Colonic mucosa (tissue), 4 donors: Measurements from ENCODE around the gene BRI3. TPM values are rescaled to one million over a fixed set of nuclear protein-coding genes. Genes with fewer than 3 reads are reported as not detected.

Experiments
- DNase-seq: peaks from one replicate; pipeline ENCODE4 v3.0.0-alpha.2; 2020
- H3K27ac ChIP-seq: fragments of 200-600 bp; one replicate; pipeline ENCODE4 v1.8.0; 2021
- H3K27me3 ChIP-seq: fragments of 200-600 bp; one replicate; pipeline ENCODE4 v1.8.0; 2021
- H3K36me3 ChIP-seq: fragments of 200-600 bp; one replicate; pipeline ENCODE4 v1.8.0; 2021
- H3K4me1 ChIP-seq: fragments of 200-600 bp; one replicate; pipeline ENCODE4 v1.8.0; 2021; ENCODE audit warnings: mild to moderate bottlenecking
- H3K4me3 ChIP-seq: fragments of 200-600 bp; one replicate; pipeline ENCODE4 v1.8.0; 2021
- H3K9ac ChIP-seq, 2 donors: one replicate each; pipeline ENCODE4 v1.7.0; 2013; ENCODE audit warnings: control low read depth in 2 of 2, low read depth in 2 of 2, low read length in 2 of 2
- H3K9me3 ChIP-seq: fragments of 200-600 bp; one replicate; pipeline ENCODE4 v1.8.0; 2021
- CTCF ChIP-seq: fragments of 200-600 bp; IDR thresholded peaks from one replicate; pipeline ENCODE4 v1.8.0; 2022; ENCODE audit warnings: antibody characterized with exemption, mild to moderate bottlenecking
- intact Hi-C: fragments of 100-400 bp; cut with DNase I; formaldehyde crosslinking; loops from one replicate; pipeline ENCODE4 v1.14.1; 2022
- total RNA-seq, 2 donors: library from RNA; stranded (reverse); fragmentation: NEBNext Ultra II Directional in 1 of 2; extraction: Animal tissue kit (Norgen Biotek cat#: 25700) in 1 of 2; gene quantifications; one replicate each; pipeline ENCODE4 v1.2.1, GENCODE V29; 2021
- donor health status: healthy.
- donor health status: DM: no; HTN: no; CAD: no.
- donor health status: DM: no; HTN: no; CAD: no.

The BRI3 gene
- total RNA-seq, 2 donors from 2014 or later, result 152 to 187 TPM

DNA sequence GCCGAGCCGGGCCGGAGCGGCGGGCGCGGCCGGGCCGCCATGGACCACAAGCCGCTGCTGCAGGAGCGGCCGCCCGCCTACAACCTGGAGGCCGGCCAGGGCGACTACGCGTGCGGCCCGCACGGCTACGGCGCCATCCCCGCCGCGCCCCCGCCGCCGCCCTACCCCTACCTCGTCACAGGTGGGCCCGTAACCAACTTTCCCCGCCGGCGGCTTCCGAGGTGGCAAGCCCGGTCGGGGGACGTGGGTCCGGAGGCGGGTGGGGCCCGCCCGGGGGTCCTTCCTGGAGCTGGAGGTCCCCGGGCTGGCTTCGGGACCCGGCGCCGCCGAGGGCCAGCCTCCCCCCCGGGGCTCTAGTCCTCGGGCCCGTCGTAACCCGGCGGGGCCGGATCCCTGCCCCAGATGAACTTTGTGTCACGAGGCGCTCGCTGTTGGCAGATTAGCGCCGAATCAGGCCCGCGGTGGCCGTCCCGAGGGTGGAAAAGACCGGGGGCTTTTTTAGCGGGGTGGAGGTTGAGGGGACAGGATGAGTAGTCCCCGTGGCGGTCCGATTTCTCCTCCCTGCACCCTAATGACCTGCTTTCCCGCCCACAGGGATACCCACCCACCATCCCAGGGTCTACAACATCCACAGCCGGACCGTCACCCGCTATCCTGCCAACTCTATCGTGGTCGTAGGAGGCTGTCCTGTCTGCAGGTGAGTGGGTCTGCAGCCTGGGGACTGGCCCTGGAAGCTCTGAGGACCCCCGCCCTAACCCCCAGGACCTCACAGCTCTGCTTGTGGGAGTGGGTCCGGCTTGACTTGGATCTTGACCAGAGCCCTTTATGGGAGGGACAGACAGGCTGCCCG is 496 bp downstream of the BRI3 start:
- no peaks in the 10 kb centered on the region for H3K27me3 ChIP-seq
- intact Hi-C loops, result no loop called here
- peak overlapping the region; percentile 79 to 99 for H3K9ac ChIP-seq
- no peak for TF ChIP-seq CTCF
- H3K27ac ChIP-seq, result peak overlapping the region; percentile 91
- no peaks in the 10 kb centered on the region for H3K9me3 ChIP-seq
- H3K4me1 ChIP-seq, result peaks cover 30% of the 10 kb centered on the region
- H3K4me3 ChIP-seq, result peak overlapping the region; percentile 66
- no peaks in the 10 kb centered on the region for H3K36me3 ChIP-seq
- peak; percentile 61 for DNase-seq

DNA sequence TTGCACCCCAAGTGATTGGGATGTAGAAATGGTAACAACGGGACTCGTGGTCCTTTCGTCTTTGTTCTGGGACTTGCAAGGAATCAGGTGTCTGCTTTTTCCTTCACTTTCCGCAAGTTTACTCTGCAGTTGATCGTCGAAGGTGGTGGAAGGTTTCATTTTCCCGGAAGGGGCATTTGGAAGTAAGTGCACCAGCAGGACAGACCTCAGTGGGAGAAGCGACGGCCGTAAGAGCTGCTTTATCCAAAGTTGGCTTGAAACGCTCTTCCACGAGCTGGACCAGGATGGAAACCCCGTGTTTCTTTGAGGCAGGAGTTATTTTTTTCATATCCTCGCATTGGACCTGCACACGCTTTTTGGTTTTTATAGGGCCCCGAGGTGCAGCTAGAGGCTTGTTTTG is 1.2 kb downstream of the BRI3 start:
- peak overlapping the region; percentile 91 for H3K27ac ChIP-seq
- no peak for DNase-seq
- H3K4me3 ChIP-seq, result peak overlapping the region; percentile 66
- intact Hi-C loops, result no loop called here
- no peak for TF ChIP-seq CTCF
- H3K9me3 ChIP-seq, result no peaks in the 10 kb centered on the region
- no peaks in the 10 kb centered on the region for H3K36me3 ChIP-seq
- H3K27me3 ChIP-seq, result no peaks in the 10 kb centered on the region
- peaks cover 37% of the 10 kb centered on the region for H3K4me1 ChIP-seq
- H3K9ac ChIP-seq, result peak overlapping the region; percentile 79 to 99

DNA sequence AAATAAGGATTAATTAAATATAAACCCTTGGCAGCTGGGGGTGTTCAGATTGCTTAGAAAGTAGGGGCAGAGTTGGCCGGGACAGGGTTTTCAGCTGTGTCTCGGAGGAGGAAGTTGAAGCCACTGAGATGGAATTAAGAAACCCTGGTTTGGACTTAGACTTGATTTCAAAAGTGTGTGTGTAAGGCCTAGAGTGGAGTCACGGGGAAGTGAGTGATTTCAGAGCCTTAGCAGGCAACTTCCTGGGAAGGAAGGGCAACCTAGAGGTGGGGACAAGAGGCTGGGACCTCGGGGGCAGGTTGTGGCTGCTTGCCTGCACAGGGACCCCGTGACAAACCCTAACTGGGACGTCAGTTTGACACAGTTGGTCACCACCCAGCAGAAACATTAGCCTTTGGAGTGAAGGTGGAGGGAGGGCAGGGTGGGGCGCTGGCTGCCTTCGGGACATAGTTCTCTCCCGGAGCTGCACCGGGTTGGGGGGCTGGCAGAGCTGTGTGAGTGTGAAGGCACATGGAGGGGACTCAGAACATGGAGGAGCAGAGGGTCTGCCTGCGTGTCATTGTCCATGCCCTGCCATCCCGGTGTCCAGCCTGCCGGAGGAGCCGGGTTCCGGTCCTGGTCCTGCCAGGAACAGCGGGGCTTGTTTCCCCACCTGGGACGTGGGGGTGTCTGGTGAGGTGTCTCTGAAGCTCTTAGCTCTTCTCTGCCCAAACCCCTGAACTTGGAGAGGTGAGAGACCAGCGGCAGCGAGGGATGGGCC is 1.8 kb downstream of the BRI3 start:
- intact Hi-C loops, result no loop called here

GRCh38 chr7:98283887-98284222 is 2.4 kb downstream of the BRI3 start:
- intact Hi-C loops, result no loop called here
- H3K27me3 ChIP-seq, result no peaks in the 10 kb centered on the region
- no peak for DNase-seq
- TF ChIP-seq CTCF, result no peak
- H3K36me3 ChIP-seq, result no peaks in the 10 kb centered on the region
- no peaks in the 10 kb centered on the region for H3K9me3 ChIP-seq
- H3K4me1 ChIP-seq, result peaks cover 44% of the 10 kb centered on the region
- peak overlapping the region; percentile 64 to 99 for H3K9ac ChIP-seq
- peak overlapping the region; percentile 91 for H3K27ac ChIP-seq
- H3K4me3 ChIP-seq, result peak overlapping the region; percentile 66

More for the DNA sequence above, 1.8 kb downstream of the BRI3 start:
- Histone ChIP-seq H3K9ac (peak overlapping the region; percentile 79 to 99), H3K4me1 (peaks cover 43% of the 10 kb centered on the region), H3K4me3 (peak overlapping the region; percentile 66), H3K9me3 (no peaks in the 10 kb centered on the region), H3K36me3 (no peaks in the 10 kb centered on the region), H3K27me3 (no peaks in the 10 kb centered on the region), H3K27ac (peak overlapping the region; percentile 91)
- TF ChIP-seq CTCF, result no peak
- peak; percentile 79 for DNase-seq

DNA sequence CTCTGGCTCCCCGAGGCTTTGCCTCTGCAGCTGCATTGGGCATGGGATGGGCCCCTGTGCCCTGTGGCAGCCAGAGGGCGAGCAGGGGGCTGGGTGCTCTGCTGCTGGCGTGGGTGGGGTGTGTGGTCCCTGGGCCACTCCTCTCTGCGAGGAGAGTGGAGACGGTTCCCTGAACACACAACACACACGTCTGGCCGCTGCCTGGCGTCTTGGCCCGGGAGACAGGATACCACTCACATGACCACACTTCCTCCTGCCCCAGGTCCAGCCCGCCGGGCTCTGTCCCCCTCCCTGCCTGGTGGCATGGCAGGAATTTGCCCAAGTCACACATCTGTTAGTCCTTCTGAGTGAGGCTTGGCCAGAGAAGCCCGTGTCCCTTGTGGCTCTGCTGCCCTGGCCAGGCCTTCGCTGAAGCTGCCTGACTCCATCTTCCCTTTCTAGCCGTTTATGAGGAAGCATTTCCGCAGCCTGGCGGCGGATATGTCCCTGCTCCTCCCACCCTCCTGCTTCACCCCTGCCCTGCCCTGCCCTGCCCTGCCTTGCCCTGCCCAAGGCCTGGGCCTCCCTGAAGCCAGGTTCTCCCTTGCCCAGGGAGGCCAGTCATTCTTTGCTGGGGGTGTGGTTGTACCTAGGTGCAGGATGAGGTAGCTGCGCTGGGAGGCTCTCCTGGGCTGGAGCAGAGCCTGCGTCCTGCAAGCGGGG is 3.0 kb downstream of the BRI3 start:
- no peaks in the 10 kb centered on the region for H3K27me3 ChIP-seq
- H3K36me3 ChIP-seq, result no peaks in the 10 kb centered on the region
- peak; percentile 92 for DNase-seq
- H3K9ac ChIP-seq, result peak overlapping the region; percentile 64 to 99
- H3K27ac ChIP-seq, result peak overlapping the region; percentile 91
- H3K9me3 ChIP-seq, result no peaks in the 10 kb centered on the region
- no peak for TF ChIP-seq CTCF
- H3K4me1 ChIP-seq, result peaks cover 44% of the 10 kb centered on the region
- intact Hi-C loops, result no loop called here
- peak overlapping the region; percentile 66 for H3K4me3 ChIP-seq
